Endothelial cell (in vitro differentiated cells): ENCODE measurements around the gene RELB. TPM values are rescaled to one million over a fixed set of nuclear protein-coding genes. Genes with fewer than 3 reads are reported as not detected.

Experiments
- DNase-seq: peaks from one replicate; pipeline ENCODE4 v3.0.0; 2021; ENCODE audit warnings: low spot score
- H3K27ac Mint-ChIP-seq: one replicate; pipeline ENCODE4 v1.8.0; 2021; ENCODE audit warnings: mixed read lengths, inconsistent platforms; ENCODE audit not compliant: unreplicated experiment
- H3K27me3 Mint-ChIP-seq: one replicate; pipeline ENCODE4 v1.8.0; 2021; ENCODE audit warnings: mild to moderate bottlenecking, moderate library complexity, mixed read lengths, inconsistent platforms; ENCODE audit not compliant: unreplicated experiment
- H3K36me3 Mint-ChIP-seq: one replicate; pipeline ENCODE4 v1.8.0; 2021; ENCODE audit warnings: mild to moderate bottlenecking, low read depth, mixed read lengths, inconsistent platforms; ENCODE audit not compliant: unreplicated experiment
- H3K4me1 Mint-ChIP-seq: one replicate; pipeline ENCODE4 v1.8.0; 2021; ENCODE audit warnings: mild to moderate bottlenecking, mixed read lengths, inconsistent platforms; ENCODE audit not compliant: unreplicated experiment
- H3K4me3 Mint-ChIP-seq: one replicate; pipeline ENCODE4 v1.8.0; 2021; ENCODE audit warnings: mild to moderate bottlenecking, mixed read lengths, inconsistent platforms; ENCODE audit not compliant: unreplicated experiment
- H3K9me3 Mint-ChIP-seq: one replicate; pipeline ENCODE4 v1.8.0; 2021; ENCODE audit warnings: mixed read lengths, inconsistent platforms; ENCODE audit not compliant: unreplicated experiment
- total RNA-seq: library from RNA; stranded (reverse); fragmentation: NEBNext Ultra II Directional; extraction: Animal tissue kit (Norgen Biotek cat#: 25700); gene quantifications from one replicate; pipeline ENCODE4 v1.2.1, GENCODE V29; 2021; ENCODE audit not compliant: unreplicated experiment
- TF ChIP-seq, protein P1 (sequence below): fragments of 200-600 bp; sonication (generic); IDR thresholded peaks from one replicate; pipeline ENCODE4 v1.5.0; 2021; ENCODE audit warnings: antibody characterized with exemption; ENCODE audit not compliant: unreplicated experiment

Gene RELB
- total RNA-seq, 1 donor from 2014 or later = 8.2 TPM

- no peaks in the 10 kb centered on the region for H3K9me3 Mint-ChIP-seq
- H3K36me3 Mint-ChIP-seq = peaks cover 26% of the 10 kb centered on the region
- H3K4me1 Mint-ChIP-seq = no peaks in the 10 kb centered on the region
- no peak overlapping the region for H3K4me3 Mint-ChIP-seq
- no peak overlapping the region for H3K27ac Mint-ChIP-seq
- TF ChIP-seq, protein P1, sequence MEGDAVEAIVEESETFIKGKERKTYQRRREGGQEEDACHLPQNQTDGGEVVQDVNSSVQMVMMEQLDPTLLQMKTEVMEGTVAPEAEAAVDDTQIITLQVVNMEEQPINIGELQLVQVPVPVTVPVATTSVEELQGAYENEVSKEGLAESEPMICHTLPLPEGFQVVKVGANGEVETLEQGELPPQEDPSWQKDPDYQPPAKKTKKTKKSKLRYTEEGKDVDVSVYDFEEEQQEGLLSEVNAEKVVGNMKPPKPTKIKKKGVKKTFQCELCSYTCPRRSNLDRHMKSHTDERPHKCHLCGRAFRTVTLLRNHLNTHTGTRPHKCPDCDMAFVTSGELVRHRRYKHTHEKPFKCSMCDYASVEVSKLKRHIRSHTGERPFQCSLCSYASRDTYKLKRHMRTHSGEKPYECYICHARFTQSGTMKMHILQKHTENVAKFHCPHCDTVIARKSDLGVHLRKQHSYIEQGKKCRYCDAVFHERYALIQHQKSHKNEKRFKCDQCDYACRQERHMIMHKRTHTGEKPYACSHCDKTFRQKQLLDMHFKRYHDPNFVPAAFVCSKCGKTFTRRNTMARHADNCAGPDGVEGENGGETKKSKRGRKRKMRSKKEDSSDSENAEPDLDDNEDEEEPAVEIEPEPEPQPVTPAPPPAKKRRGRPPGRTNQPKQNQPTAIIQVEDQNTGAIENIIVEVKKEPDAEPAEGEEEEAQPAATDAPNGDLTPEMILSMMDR = no peak
- H3K27me3 Mint-ChIP-seq = peaks cover 2% of the 10 kb centered on the region
- DNase-seq = no peak
These were observed 66.8 kb downstream of the RELB start for GRCh38 chr19:45068041-45068440.

GRCh38 chr19:45069056-45069455 lies 67.8 kb downstream of the RELB start:
- H3K4me3 Mint-ChIP-seq = no peak overlapping the region
- no peaks in the 10 kb centered on the region for H3K4me1 Mint-ChIP-seq
- H3K36me3 Mint-ChIP-seq = peaks cover 25% of the 10 kb centered on the region
- no peak overlapping the region for H3K27ac Mint-ChIP-seq
- no peaks in the 10 kb centered on the region for H3K9me3 Mint-ChIP-seq
- H3K27me3 Mint-ChIP-seq = peaks cover 2% of the 10 kb centered on the region
- no peak for DNase-seq
- TF ChIP-seq, protein P1 = no peak

DNA sequence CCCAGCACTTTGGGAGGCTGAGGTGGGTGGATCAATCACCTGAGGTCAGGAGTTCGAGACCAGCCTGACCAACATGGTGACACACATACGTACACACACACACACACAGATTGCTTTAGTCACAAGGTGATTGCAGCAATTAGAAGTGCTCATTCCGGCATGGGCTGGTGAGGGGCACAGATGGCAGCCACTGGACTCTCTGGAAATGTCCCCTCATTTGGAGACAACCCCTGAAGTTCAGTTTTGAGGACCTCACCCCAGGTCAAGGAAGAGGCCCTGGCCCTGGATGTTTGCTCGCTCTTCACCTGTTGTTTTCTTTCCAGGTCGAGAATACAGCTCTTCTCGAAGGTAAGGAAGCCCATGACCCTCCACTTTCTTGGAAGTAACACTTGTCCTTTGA lies 69.0 kb downstream of the RELB start:
- Mint-ChIP-seq H3K27ac (no peak overlapping the region), H3K9me3 (no peaks in the 10 kb centered on the region), H3K27me3 (peaks cover 2% of the 10 kb centered on the region), H3K4me1 (no peaks in the 10 kb centered on the region), H3K36me3 (peaks cover 22% of the 10 kb centered on the region), H3K4me3 (peak overlapping the region; percentile 42)
- TF ChIP-seq, protein P1 = no peak
- no peak for DNase-seq

DNA sequence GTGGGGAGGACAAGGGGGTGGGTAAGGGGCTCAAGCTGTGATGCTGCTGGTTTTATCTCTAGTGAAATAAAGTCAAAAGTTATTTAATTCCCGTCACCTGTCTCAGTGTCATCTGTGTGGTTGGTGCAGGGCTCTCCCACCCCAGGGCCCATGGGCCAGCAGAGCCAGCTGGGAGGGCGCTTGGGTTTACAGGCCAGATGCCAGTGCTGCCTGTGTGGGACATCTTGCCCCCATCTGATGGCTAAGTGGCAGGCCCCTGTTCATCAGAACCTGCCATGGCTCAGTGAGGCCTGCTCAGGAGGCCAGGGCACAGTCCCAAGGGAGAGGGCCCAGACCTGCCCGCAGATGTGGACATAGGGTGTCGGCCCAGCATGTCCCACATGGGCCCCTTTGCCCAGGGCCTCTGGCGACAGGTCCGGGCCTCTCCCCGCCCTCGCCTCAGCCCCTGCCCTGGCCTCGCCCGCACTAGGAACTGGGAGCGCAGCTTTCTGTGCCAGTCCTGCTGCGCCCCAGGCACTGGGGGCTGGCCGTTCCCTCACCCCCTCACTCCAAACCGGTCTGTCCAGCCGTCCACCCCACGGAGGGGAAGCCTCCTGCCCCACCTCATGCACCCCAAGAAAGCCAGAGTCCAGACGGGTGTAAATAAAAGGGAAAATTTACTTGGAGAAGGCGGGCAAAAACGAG lies 69.7 kb downstream of the RELB start:
- Mint-ChIP-seq H3K27me3 (peaks cover 2% of the 10 kb centered on the region), H3K36me3 (peaks cover 19% of the 10 kb centered on the region), H3K27ac (no peak overlapping the region), H3K4me1 (no peaks in the 10 kb centered on the region), H3K4me3 (no peak overlapping the region), H3K9me3 (no peaks in the 10 kb centered on the region)
- TF ChIP-seq, protein P1 = no peak
- no peak for DNase-seq

DNA sequence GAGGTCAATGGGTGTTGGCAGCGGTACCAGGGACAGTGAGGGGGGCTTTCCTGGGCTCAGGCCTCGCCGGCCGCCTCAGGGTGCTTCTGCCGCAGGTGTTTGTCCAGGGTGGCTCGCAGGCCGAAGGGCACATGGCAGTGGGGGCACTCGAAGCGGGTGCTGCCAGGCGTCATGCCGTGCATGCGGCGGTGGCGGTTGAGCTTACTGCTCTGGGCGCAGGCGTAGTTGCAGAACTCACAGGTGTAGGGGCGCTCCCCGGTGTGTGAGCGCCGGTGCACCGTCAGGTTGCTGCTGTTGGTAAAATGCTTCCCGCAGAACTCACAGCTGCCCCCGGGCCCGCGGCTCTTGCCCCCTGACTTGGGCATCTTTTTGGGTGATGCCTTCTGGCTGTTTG lies 70.3 kb downstream of the RELB start:
- Mint-ChIP-seq H3K27me3 (peaks cover 3% of the 10 kb centered on the region), H3K36me3 (peaks cover 19% of the 10 kb centered on the region), H3K4me3 (no peak overlapping the region), H3K4me1 (no peaks in the 10 kb centered on the region), H3K27ac (no peak overlapping the region), H3K9me3 (no peaks in the 10 kb centered on the region)
- no peak for DNase-seq
- TF ChIP-seq, protein P1 = no peak
